HCT116 (cell line): Measurements from ENCODE around the gene ZDHHC14.

Experiments
- CEBPB ChIP-seq: IDR thresholded peaks from 2 replicates; pipeline ENCODE4 v1.6.1; 2012; ENCODE audit warnings: low read depth
- EGR1 ChIP-seq: IDR thresholded peaks from 2 replicates; pipeline ENCODE4 v1.6.1; 2012; ENCODE audit warnings: low read depth
- EZH2 ChIP-seq: fragments of 200-600 bp; sonication (generic); IDR thresholded peaks from 2 replicates; pipeline ENCODE4 v1.6.1; 2017; ENCODE audit warnings: antibody characterized with exemption, mixed run types
- MAX ChIP-seq: IDR thresholded peaks from 2 replicates; pipeline ENCODE4 v1.6.1; 2012
- POLR2A ChIP-seq: IDR thresholded peaks from 2 replicates; pipeline ENCODE4 v1.7.0; 2011; ENCODE audit warnings: borderline replicate concordance; ENCODE audit not compliant: insufficient read depth, insufficient read length; ENCODE audit errors: extremely low read depth
- POLR2AphosphoS5 ChIP-seq: IDR thresholded peaks from 2 replicates; pipeline ENCODE4 v1.6.1; 2011; ENCODE audit warnings: mild to moderate bottlenecking, low read depth, low read length, moderate library complexity
- RAD21 ChIP-seq: IDR thresholded peaks from 2 replicates; pipeline ENCODE4 v1.6.1; 2012; ENCODE audit warnings: low read depth, mild to moderate bottlenecking
- ZFX ChIP-seq: fragments of 450-650 bp; IDR thresholded peaks from 2 replicates; pipeline ENCODE4 v1.6.1; 2017
- TF ChIP-seq, protein P1 (sequence below), 3 experiments: fragments of 200-600 bp in 1 of 3; sonication (generic) in 1 of 3; IDR thresholded peaks in 2 of 3; conservative IDR thresholded peaks in 1 of 3; 2 replicates each; pipeline ENCODE4 v1.5.1; 2012 to 2017; ENCODE audit warnings: low read depth in 2 of 3, low read length in 2 of 3, antibody characterized with exemption in 1 of 3, borderline replicate concordance in 1 of 3, control low read depth in 1 of 3, mild to moderate bottlenecking in 1 of 3, mixed read lengths in 1 of 3, mixed run types in 1 of 3, moderate library complexity in 1 of 3; ENCODE audit not compliant: insufficient read depth in 1 of 3
- TF ChIP-seq, protein P2 (sequence below): IDR thresholded peaks from 2 replicates; pipeline ENCODE4 v1.6.1; 2011; ENCODE audit warnings: mild to moderate bottlenecking, low read length, moderate library complexity; ENCODE audit not compliant: insufficient replicate concordance; ENCODE audit errors: extremely low read depth
- TF ChIP-seq, protein P3 (sequence below): IDR thresholded peaks from 2 replicates; pipeline ENCODE4 v1.6.1; 2012; ENCODE audit warnings: low read depth

DNA sequence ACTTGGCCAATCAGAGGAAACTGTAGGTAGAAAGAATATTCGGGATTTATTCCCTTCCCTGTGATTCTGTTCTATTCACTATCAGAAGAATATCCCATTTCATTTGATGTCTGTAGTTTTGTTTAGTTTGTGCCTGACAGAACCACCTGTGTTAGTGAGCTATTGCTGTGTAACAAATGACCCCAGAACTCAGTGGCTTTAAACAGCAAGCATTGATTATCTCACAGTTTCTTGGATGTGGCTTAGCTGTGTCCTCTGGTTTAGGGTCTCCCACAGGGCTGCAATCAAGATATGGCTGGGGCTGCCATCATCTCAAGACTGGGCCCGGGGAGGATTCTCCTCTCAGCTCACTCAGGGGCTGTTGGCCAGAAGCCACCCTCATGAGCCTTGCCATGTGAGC lies 143.7 kb downstream of the ZDHHC14 start:
- TF ChIP-seq EZH2: no peak
- TF ChIP-seq POLR2AphosphoS5: no peak
- TF ChIP-seq, protein P1, sequence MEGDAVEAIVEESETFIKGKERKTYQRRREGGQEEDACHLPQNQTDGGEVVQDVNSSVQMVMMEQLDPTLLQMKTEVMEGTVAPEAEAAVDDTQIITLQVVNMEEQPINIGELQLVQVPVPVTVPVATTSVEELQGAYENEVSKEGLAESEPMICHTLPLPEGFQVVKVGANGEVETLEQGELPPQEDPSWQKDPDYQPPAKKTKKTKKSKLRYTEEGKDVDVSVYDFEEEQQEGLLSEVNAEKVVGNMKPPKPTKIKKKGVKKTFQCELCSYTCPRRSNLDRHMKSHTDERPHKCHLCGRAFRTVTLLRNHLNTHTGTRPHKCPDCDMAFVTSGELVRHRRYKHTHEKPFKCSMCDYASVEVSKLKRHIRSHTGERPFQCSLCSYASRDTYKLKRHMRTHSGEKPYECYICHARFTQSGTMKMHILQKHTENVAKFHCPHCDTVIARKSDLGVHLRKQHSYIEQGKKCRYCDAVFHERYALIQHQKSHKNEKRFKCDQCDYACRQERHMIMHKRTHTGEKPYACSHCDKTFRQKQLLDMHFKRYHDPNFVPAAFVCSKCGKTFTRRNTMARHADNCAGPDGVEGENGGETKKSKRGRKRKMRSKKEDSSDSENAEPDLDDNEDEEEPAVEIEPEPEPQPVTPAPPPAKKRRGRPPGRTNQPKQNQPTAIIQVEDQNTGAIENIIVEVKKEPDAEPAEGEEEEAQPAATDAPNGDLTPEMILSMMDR (IDR thresholded peaks at IDR 0.05 in 2 of 3, conservative IDR thresholded peaks at IDR 0.05 in 1 of 3; ENCODE audit: borderline replicate concordance in 1 of 3, insufficient read depth in 1 of 3, low read depth in 2 of 3, low read length in 2 of 3): no peak
- TF ChIP-seq CEBPB: no peak
- no peak for TF ChIP-seq RAD21
- TF ChIP-seq POLR2A: no peak
- no peak for TF ChIP-seq ZFX
- TF ChIP-seq EGR1: no peak
- TF ChIP-seq MAX: no peak
- TF ChIP-seq, protein P2, sequence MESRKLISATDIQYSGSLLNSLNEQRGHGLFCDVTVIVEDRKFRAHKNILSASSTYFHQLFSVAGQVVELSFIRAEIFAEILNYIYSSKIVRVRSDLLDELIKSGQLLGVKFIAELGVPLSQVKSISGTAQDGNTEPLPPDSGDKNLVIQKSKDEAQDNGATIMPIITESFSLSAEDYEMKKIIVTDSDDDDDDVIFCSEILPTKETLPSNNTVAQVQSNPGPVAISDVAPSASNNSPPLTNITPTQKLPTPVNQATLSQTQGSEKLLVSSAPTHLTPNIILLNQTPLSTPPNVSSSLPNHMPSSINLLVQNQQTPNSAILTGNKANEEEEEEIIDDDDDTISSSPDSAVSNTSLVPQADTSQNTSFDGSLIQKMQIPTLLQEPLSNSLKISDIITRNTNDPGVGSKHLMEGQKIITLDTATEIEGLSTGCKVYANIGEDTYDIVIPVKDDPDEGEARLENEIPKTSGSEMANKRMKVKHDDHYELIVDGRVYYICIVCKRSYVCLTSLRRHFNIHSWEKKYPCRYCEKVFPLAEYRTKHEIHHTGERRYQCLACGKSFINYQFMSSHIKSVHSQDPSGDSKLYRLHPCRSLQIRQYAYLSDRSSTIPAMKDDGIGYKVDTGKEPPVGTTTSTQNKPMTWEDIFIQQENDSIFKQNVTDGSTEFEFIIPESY: no peak
- TF ChIP-seq, protein P3, sequence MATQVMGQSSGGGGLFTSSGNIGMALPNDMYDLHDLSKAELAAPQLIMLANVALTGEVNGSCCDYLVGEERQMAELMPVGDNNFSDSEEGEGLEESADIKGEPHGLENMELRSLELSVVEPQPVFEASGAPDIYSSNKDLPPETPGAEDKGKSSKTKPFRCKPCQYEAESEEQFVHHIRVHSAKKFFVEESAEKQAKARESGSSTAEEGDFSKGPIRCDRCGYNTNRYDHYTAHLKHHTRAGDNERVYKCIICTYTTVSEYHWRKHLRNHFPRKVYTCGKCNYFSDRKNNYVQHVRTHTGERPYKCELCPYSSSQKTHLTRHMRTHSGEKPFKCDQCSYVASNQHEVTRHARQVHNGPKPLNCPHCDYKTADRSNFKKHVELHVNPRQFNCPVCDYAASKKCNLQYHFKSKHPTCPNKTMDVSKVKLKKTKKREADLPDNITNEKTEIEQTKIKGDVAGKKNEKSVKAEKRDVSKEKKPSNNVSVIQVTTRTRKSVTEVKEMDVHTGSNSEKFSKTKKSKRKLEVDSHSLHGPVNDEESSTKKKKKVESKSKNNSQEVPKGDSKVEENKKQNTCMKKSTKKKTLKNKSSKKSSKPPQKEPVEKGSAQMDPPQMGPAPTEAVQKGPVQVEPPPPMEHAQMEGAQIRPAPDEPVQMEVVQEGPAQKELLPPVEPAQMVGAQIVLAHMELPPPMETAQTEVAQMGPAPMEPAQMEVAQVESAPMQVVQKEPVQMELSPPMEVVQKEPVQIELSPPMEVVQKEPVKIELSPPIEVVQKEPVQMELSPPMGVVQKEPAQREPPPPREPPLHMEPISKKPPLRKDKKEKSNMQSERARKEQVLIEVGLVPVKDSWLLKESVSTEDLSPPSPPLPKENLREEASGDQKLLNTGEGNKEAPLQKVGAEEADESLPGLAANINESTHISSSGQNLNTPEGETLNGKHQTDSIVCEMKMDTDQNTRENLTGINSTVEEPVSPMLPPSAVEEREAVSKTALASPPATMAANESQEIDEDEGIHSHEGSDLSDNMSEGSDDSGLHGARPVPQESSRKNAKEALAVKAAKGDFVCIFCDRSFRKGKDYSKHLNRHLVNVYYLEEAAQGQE: no peak
